H9 (cell line): Measurements from ENCODE around the gene HOXA1. TPM values are rescaled to one million over a fixed set of nuclear protein-coding genes. Genes with fewer than 3 reads are reported as not detected.

ENCODE experiments used
- DNase-seq: peaks from one replicate; pipeline ENCODE4 v3.0.0-alpha.2; 2017
- H2AFZ ChIP-seq: one replicate; pipeline ENCODE4 v1.6.1; 2013; ENCODE audit warnings: mild to moderate bottlenecking, low read length, control low read depth, moderate library complexity
- H2AK5ac ChIP-seq: 2 replicates; pipeline ENCODE4 v1.6.1; 2013; ENCODE audit warnings: low read length, control low read depth, mixed read lengths; ENCODE audit not compliant: insufficient read length
- H2BK120ac ChIP-seq: one replicate; pipeline ENCODE4 v1.6.1; 2013; ENCODE audit warnings: low read depth, mild to moderate bottlenecking, low read length, control low read depth, inconsistent platforms; ENCODE audit not compliant: poor library complexity, severe bottlenecking
- H2BK12ac ChIP-seq: 2 replicates; pipeline ENCODE4 v1.6.1; 2013; ENCODE audit warnings: low read length, control low read depth, mixed read lengths, low read depth; ENCODE audit not compliant: insufficient read length
- H2BK15ac ChIP-seq: 2 replicates; pipeline ENCODE4 v1.6.1; 2013; ENCODE audit warnings: low read depth, low read length, control low read depth
- H2BK20ac ChIP-seq: one replicate; pipeline ENCODE4 v1.6.1; 2013; ENCODE audit warnings: low read depth, mild to moderate bottlenecking, low read length, control low read depth, inconsistent platforms; ENCODE audit not compliant: poor library complexity, severe bottlenecking
- H2BK5ac ChIP-seq: 2 replicates; pipeline ENCODE4 v1.6.1; 2013; ENCODE audit warnings: low read length, control low read depth, mixed read lengths; ENCODE audit not compliant: insufficient read length
- H3K14ac ChIP-seq: 2 replicates; pipeline ENCODE4 v1.6.1; 2013; ENCODE audit warnings: low read length, control low read depth; ENCODE audit not compliant: insufficient read depth
- H3K18ac ChIP-seq: 2 replicates; pipeline ENCODE4 v1.6.1; 2013; ENCODE audit warnings: low read depth, mild to moderate bottlenecking, mixed read lengths, low read length, control low read depth; ENCODE audit not compliant: insufficient read length
- H3K23ac ChIP-seq: 2 replicates; pipeline ENCODE4 v1.6.1; 2013; ENCODE audit warnings: low read length, control low read depth, mixed read lengths, low read depth; ENCODE audit not compliant: insufficient read length
- H3K23me2 ChIP-seq: 2 replicates; pipeline ENCODE4 v1.6.1; 2013; ENCODE audit warnings: low read depth, mild to moderate bottlenecking, mixed read lengths, low read length, control low read depth; ENCODE audit not compliant: insufficient read length, poor library complexity, severe bottlenecking
- H3K27ac ChIP-seq: 2 replicates; pipeline ENCODE4 v1.5.1; 2013; ENCODE audit warnings: low read length, control low read depth, mixed read lengths, low read depth; ENCODE audit not compliant: insufficient read length
- H3K27me3 ChIP-seq: 2 replicates; pipeline ENCODE4 v1.6.1; 2013; ENCODE audit warnings: low read length, control low read depth, inconsistent platforms; ENCODE audit not compliant: insufficient read depth
- H3K4ac ChIP-seq: 2 replicates; pipeline ENCODE4 v1.6.1; 2013; ENCODE audit warnings: low read depth, mild to moderate bottlenecking, control low read depth, inconsistent platforms, low read length, moderate library complexity
- H3K4me1 ChIP-seq: 2 replicates; pipeline ENCODE4 v1.6.1; 2013; ENCODE audit warnings: low read length, control low read depth, inconsistent platforms; ENCODE audit not compliant: insufficient read depth
- H3K4me2 ChIP-seq: 2 replicates; pipeline ENCODE4 v1.6.1; 2013; ENCODE audit warnings: low read length, control low read depth, mixed read lengths; ENCODE audit not compliant: insufficient read length, insufficient read depth
- H3K56ac ChIP-seq: 2 replicates; pipeline ENCODE4 v1.6.1; 2013; ENCODE audit warnings: low read depth, mild to moderate bottlenecking, mixed read lengths, low read length, control low read depth; ENCODE audit not compliant: insufficient read length
- H3K79me1 ChIP-seq: 2 replicates; pipeline ENCODE4 v1.6.1; 2013; ENCODE audit warnings: low read depth, mild to moderate bottlenecking, moderate library complexity, low read length, control low read depth, inconsistent platforms; ENCODE audit not compliant: insufficient read depth, poor library complexity, severe bottlenecking
- H3K79me2 ChIP-seq: 2 replicates; pipeline ENCODE4 v1.6.1; 2013; ENCODE audit warnings: low read length, control low read depth, inconsistent platforms; ENCODE audit not compliant: insufficient read depth
- H3K9ac ChIP-seq: 2 replicates; pipeline ENCODE4 v1.6.1; 2013; ENCODE audit warnings: low read length, control low read depth, mixed read lengths; ENCODE audit not compliant: insufficient read length; ENCODE audit errors: extremely low read depth
- H3K9me3 ChIP-seq: one replicate; pipeline ENCODE4 v1.6.1; 2013; ENCODE audit warnings: low read depth, low read length, inconsistent platforms; ENCODE audit not compliant: control insufficient read depth
- H3T11ph ChIP-seq: one replicate; pipeline ENCODE4 v1.6.1; 2013; ENCODE audit warnings: mild to moderate bottlenecking, low read length, control low read depth, inconsistent platforms
- H4K20me1 ChIP-seq: one replicate; pipeline ENCODE4 v1.6.1; 2013; ENCODE audit not compliant: control insufficient read depth, insufficient read length, insufficient read depth
- H4K5ac ChIP-seq: 2 replicates; pipeline ENCODE4 v1.6.1; 2013; ENCODE audit warnings: low read depth, mild to moderate bottlenecking, mixed read lengths, low read length, control low read depth; ENCODE audit not compliant: insufficient read length
- H4K8ac ChIP-seq: replicated peaks from 2 replicates; pipeline ENCODE4 v1.6.1; 2013; ENCODE audit warnings: low read length, control low read depth, mixed read lengths, low read depth; ENCODE audit not compliant: insufficient read length
- H4K91ac ChIP-seq: 2 replicates; pipeline ENCODE4 v1.6.1; 2013; ENCODE audit warnings: low read depth, mild to moderate bottlenecking, moderate library complexity, mixed read lengths, low read length, control low read depth; ENCODE audit not compliant: insufficient read length
- H3K27ac Mint-ChIP-seq, 3 experiments: 2 replicates in 2 of 3; 3 replicates in 1 of 3; pipeline ENCODE4 v1.8.0; 2020 to 2021; ENCODE audit warnings: mixed read lengths in 3 of 3, mild to moderate bottlenecking in 1 of 3, moderate library complexity in 1 of 3
- H3K27me3 Mint-ChIP-seq: 2 replicates; pipeline ENCODE4 v1.8.0; 2021; ENCODE audit warnings: low read depth, mild to moderate bottlenecking, moderate library complexity, mixed read lengths
- H3K36me3 Mint-ChIP-seq, 3 experiments: 2 replicates in 2 of 3; 3 replicates in 1 of 3; pipeline ENCODE4 v1.8.0; 2020 to 2021; ENCODE audit warnings: low read depth in 3 of 3, mixed read lengths in 3 of 3; ENCODE audit not compliant: insufficient read depth in 1 of 3
- H3K4me1 Mint-ChIP-seq, 2 experiments: 2 replicates each; pipeline ENCODE4 v1.8.0; 2020; ENCODE audit warnings: mixed read lengths in 2 of 2
- H3K4me3 Mint-ChIP-seq, 2 experiments: 2 replicates in 1 of 2; 3 replicates in 1 of 2; pipeline ENCODE4 v1.8.0; 2020 to 2021; ENCODE audit warnings: mild to moderate bottlenecking in 2 of 2, mixed read lengths in 2 of 2, moderate library complexity in 1 of 2
- H3K9me3 Mint-ChIP-seq, 2 experiments: 2 replicates in 1 of 2; 3 replicates in 1 of 2; pipeline ENCODE4 v1.8.0; 2020; ENCODE audit warnings: mild to moderate bottlenecking in 2 of 2, mixed read lengths in 2 of 2, moderate library complexity in 1 of 2
- CTCF ChIP-seq: fragments of 200-600 bp; sonication (generic); conservative IDR thresholded peaks from 3 replicates; pipeline ENCODE4 v1.8.0; 2021; ENCODE audit warnings: antibody characterized with exemption, mild to moderate bottlenecking
- WGBS: extraction: QIAGEN DNeasy Blood & Tissue Kit; methylation state at CpG from one replicate; pipeline ENCODE4 v1.1.7; 2013; ENCODE audit warnings: missing lambda C conversion rate, low lambda C conversion rate, mixed read lengths; ENCODE audit not compliant: insufficient read length; ENCODE audit errors: extremely low coverage; 5-methylcytosine and 5-hydroxymethylcytosine counted together
- total RNA-seq: library from RNA; stranded (reverse); gene quantifications from 2 replicates; pipeline ENCODE4 v1.2.1, GENCODE V29; 2021

The HOXA1 gene
- total RNA-seq, 1 experiment from 2014 or later: not detected

- Histone ChIP-seq H3K23me2 (no peaks in the 10 kb centered on the region), H4K8ac (no peak overlapping the region), H4K5ac (no peak overlapping the region), H2BK20ac (no peak overlapping the region), H3K9me3 (no peaks in the 10 kb centered on the region), H4K20me1 (peaks cover 2% of the 10 kb centered on the region), H2AFZ (no peak overlapping the region), H2BK12ac (no peak overlapping the region), H3K56ac (no peak overlapping the region), H2BK15ac (no peak overlapping the region), H3K27ac (no peak overlapping the region), H4K91ac (no peak overlapping the region), H3K23ac (no peak overlapping the region), H3T11ph (no peak overlapping the region), H3K14ac (no peak overlapping the region), H3K4me1 (no peaks in the 10 kb centered on the region), H3K9ac (no peak overlapping the region), H3K79me1 (no peaks in the 10 kb centered on the region), H2AK5ac (no peak overlapping the region), H2BK5ac (no peak overlapping the region), H3K4me2 (no peak overlapping the region), H3K27me3 (peaks cover 100% of the 10 kb centered on the region), H3K4ac (no peak overlapping the region), H2BK120ac (no peak overlapping the region), H3K18ac (no peak overlapping the region), H3K79me2 (no peaks in the 10 kb centered on the region)
- Mint-ChIP-seq H3K4me1 (peaks cover 0 to 15% of the 10 kb centered on the region in 2 experiments; a peak in 1 of 4 replicates), H3K27ac (no peak overlapping the region), H3K9me3 (peaks cover 9 to 12% of the 10 kb centered on the region in 2 experiments; a peak in 4 of 5 replicates), H3K36me3 (peaks cover 0 to 5% (median 0%) of the 10 kb centered on the region in 3 experiments; a peak in 1 of 7 replicates), H3K4me3 (no peak overlapping the region; a peak in 1 of 5 replicates), H3K27me3 (peaks cover 100% of the 10 kb centered on the region)
- DNase-seq: no peak
- WGBS: no CpG with 5 or more reads among the region's 7 CpGs
- no peak for TF ChIP-seq CTCF
Measured at GRCh38 chr7:27121684-27122076, 25.9 kb upstream of the HOXA1 start.
